ENCODE data around the gene POLG. TPM values are rescaled to one million over a fixed set of nuclear protein-coding genes. Genes with fewer than 3 reads are reported as not detected.

The POLG gene
- total RNA-seq, 1 donor: 40.3 TPM

GRCh38 chr15:89330881-89331595 is 3.6 kb downstream of the POLG start:
- DNase-seq (ENCODE audit: low read depth): no peak
- TF ChIP-seq, protein P1, sequence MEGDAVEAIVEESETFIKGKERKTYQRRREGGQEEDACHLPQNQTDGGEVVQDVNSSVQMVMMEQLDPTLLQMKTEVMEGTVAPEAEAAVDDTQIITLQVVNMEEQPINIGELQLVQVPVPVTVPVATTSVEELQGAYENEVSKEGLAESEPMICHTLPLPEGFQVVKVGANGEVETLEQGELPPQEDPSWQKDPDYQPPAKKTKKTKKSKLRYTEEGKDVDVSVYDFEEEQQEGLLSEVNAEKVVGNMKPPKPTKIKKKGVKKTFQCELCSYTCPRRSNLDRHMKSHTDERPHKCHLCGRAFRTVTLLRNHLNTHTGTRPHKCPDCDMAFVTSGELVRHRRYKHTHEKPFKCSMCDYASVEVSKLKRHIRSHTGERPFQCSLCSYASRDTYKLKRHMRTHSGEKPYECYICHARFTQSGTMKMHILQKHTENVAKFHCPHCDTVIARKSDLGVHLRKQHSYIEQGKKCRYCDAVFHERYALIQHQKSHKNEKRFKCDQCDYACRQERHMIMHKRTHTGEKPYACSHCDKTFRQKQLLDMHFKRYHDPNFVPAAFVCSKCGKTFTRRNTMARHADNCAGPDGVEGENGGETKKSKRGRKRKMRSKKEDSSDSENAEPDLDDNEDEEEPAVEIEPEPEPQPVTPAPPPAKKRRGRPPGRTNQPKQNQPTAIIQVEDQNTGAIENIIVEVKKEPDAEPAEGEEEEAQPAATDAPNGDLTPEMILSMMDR (IDR thresholded peaks at IDR 0.05; ENCODE audit: insufficient read depth, low read length): no peak
- H3K4me3 ChIP-seq (ENCODE audit: low read depth, low read length): no peak overlapping the region

GRCh38 chr15:89330119-89330518 is 4.5 kb downstream of the POLG start:
- TF ChIP-seq, protein P1 (IDR thresholded peaks at IDR 0.05; ENCODE audit: insufficient read depth, low read length): no peak
- H3K4me3 ChIP-seq (ENCODE audit: low read depth, low read length): no peak overlapping the region
- DNase-seq (ENCODE audit: low read depth): no peak

DNA sequence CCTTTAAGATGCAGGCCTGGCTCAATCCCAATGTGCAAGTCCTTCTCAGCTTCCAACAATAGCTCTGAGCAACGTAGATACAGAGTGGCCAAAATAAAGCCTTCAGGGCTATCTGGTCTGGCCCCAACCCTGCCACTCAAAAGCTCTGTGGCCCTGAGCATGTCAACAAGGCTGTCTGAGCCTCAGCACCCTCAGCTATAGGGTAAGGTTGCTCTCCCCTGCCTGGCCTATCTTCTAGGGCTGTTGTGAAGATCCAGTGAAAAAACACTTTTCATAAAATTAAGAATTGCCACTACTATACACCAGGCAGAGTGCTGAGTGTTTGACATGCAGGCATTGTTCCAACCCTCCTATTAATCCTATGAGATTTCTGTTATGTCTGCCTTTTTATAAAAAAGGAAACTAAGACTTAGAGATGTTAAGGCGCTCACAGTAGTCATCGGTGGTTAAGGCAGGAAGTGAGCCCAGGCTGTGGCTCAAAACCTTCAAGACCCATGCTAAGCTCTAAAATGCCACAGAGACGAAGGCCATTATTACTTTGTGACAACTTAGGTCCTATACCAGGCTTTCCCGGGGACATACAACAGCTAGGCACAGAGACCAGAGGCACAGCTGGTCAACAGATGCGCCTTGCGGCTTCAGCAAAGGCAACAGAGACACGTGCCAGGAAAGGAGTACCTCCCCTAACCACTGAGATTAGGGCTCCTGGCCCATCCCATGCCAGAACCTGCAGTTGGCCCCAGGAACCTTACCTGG is 5.1 kb downstream of the POLG start:
- no peak overlapping the region for H3K4me3 ChIP-seq (ENCODE audit: low read depth, low read length)
- TF ChIP-seq, protein P1 (IDR thresholded peaks at IDR 0.05; ENCODE audit: insufficient read depth, low read length): no peak
- DNase-seq (ENCODE audit: low read depth): no peak

DNA sequence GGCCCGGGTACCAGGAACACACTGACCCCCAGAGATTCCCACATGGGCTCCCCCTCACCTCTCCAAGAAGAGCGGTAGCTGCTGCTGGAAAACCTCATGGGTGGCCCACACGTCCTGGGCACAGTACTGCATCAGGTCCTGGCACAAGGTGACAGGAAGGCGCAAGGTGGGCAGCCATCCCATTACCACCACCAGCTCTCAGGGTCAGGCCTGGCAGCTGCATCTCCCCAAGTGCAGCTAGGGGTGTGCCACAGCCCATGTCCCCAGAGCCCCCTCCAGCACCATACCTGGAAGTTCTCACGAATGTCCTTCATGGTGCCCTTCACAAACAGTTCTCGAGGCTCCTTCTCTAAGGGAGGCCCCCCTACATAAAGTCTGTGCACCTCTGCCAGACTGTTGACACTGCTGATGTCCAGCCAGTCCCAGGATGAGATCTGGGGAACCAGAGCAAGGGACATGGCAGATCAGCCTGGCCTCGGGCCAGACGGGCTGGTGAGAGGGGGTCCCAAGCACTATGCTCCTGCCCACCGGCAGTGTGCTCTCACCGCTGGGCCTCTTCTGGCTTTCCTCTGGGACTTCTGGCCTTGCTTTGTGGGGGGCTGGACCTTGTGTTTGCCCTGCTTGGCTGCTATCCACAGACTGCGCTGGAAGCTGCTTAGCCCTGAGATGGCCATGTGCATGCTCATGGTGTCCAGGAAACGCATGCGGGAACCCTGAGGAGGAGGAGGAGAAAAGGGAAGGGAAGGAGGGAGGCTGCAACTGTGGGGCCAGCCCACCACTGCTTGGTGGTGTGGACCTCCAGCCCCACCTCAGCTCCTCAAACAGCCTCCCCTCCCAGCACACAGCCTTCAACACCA is 6.0 kb downstream of the POLG start:
- no peak for DNase-seq (ENCODE audit: low read depth)
- H3K4me3 ChIP-seq (ENCODE audit: low read depth, low read length): no peak overlapping the region
- TF ChIP-seq, protein P1 (IDR thresholded peaks at IDR 0.05; ENCODE audit: insufficient read depth, low read length): no peak

DNA sequence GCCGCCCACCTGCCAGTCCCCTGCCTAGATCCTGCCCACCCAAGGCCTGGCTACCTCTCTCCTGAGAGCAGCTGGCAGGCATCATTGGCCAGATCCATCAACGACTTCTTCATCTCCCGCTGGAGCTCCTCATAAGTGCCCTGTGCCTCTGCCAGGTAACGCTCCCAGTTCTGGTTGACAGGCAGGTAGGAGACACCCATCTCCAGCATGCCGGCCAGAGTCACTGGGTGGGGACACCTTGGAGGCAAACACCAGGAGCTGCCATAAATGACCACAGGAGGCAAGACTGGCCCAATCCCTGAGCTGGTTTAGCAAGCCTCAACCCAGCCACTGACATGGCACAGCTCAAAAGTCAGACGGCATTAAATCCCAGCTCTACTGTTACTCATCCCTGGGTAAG is 7.5 kb downstream of the POLG start:
- TF ChIP-seq, protein P1 (IDR thresholded peaks at IDR 0.05; ENCODE audit: insufficient read depth, low read length): no peak
- no peak overlapping the region for H3K4me3 ChIP-seq (ENCODE audit: low read depth, low read length)
- no peak for DNase-seq (ENCODE audit: low read depth)

DNA sequence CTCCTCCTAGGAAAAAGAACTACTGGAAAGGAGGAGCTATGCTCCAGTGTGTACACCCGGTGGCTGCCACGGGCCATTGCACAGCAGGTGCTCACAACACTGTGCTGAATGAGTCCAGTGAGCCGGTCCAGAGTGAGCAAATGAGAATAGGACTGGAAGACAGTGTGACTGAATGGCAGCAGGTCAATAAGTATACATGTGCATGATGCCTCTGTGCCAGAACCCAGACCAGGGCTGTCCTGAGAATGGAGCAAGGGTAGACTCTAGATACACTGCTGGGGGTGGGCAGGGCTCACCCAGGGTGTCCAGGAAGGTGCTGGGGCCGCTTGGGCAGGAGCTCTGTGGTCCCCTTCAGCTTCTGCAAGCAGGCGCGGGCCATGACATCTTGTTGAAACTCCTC is 8.3 kb downstream of the POLG start:
- TF ChIP-seq, protein P1 (IDR thresholded peaks at IDR 0.05; ENCODE audit: insufficient read depth, low read length): no peak
- H3K4me3 ChIP-seq (ENCODE audit: low read depth, low read length): no peak overlapping the region
- no peak for DNase-seq (ENCODE audit: low read depth)

Measured in fibroblast of the aortic adventitia (primary cell).